HepG2 (cell line): ENCODE data around the gene STPG4. TPM values are rescaled to one million over a fixed set of nuclear protein-coding genes. Genes with fewer than 3 reads are reported as not detected.
A peak's percentile ranks its signal among the peaks of the same experiment; 100 is the strongest.

Experiments
- AHDC1 ChIP-seq: sonication (generic); formaldehyde crosslinking; IDR thresholded peaks from 2 replicates; pipeline ENCODE4 v1.5.1; 2020; ENCODE audit warnings: mild to moderate bottlenecking, missing genetic modification reagents, borderline replicate concordance
- CREB3 ChIP-seq: sonication (generic); formaldehyde crosslinking; IDR thresholded peaks from 2 replicates; pipeline ENCODE4 v1.5.0; 2020; ENCODE audit warnings: missing genetic modification reagents
- FOXJ3 ChIP-seq: sonication (generic); formaldehyde crosslinking; IDR thresholded peaks from 2 replicates; pipeline ENCODE4 v1.4.0; 2020; ENCODE audit warnings: missing genetic modification reagents, mild to moderate bottlenecking, borderline replicate concordance
- GMEB2 ChIP-seq: IDR thresholded peaks from 2 replicates; pipeline ENCODE4 v1.6.1; 2016; ENCODE audit warnings: missing biosample characterization, missing genetic modification reagents, low read depth
- HNRNPL ChIP-seq: fragments of 200-400 bp; formaldehyde crosslinking; IDR thresholded peaks from 2 replicates; pipeline ENCODE4 v1.6.1; 2017; ENCODE audit warnings: mild to moderate bottlenecking, low read depth, low read length
- MEF2D ChIP-seq: sonication (generic); formaldehyde crosslinking; IDR thresholded peaks from 2 replicates; pipeline ENCODE4 v1.5.1; 2020; ENCODE audit warnings: mild to moderate bottlenecking, missing genetic modification reagents
- MTA1 ChIP-seq: sonication (generic); formaldehyde crosslinking; IDR thresholded peaks from 2 replicates; pipeline ENCODE4 v1.4.0; 2020; ENCODE audit warnings: missing genetic modification reagents, mild to moderate bottlenecking, borderline replicate concordance
- RBM22 ChIP-seq: fragments of 200-400 bp; formaldehyde crosslinking; optimal IDR thresholded peaks from 2 replicates; pipeline ENCODE3; 2017; ENCODE audit warnings: mild to moderate bottlenecking, low read length, moderate library complexity
- SMC3 ChIP-seq: IDR thresholded peaks from 2 replicates; pipeline ENCODE4 v1.6.1; 2011; ENCODE audit warnings: low read length, improper control_type of control experiment
- ZNF44 ChIP-seq: sonication (generic); formaldehyde crosslinking; IDR thresholded peaks from 2 replicates; pipeline ENCODE4 v1.5.1; 2020; ENCODE audit warnings: mild to moderate bottlenecking, missing genetic modification reagents
- ZNF616 ChIP-seq: sonication (generic); formaldehyde crosslinking; IDR thresholded peaks from 2 replicates; pipeline ENCODE4 v1.5.0; 2020; ENCODE audit warnings: low read depth, mild to moderate bottlenecking, missing genetic modification reagents
- ZNF75D ChIP-seq: sonication (generic); formaldehyde crosslinking; IDR thresholded peaks from 2 replicates; pipeline ENCODE4 v1.8.1; 2023; ENCODE audit warnings: missing genetic modification reagents, mild to moderate bottlenecking, borderline replicate concordance
- ZNF841 ChIP-seq: sonication (generic); formaldehyde crosslinking; IDR thresholded peaks from 2 replicates; pipeline ENCODE4 v1.8.1; 2023; ENCODE audit warnings: missing genetic modification reagents, borderline replicate concordance
- ZUFSP ChIP-seq: sonication (generic); formaldehyde crosslinking; IDR thresholded peaks from 2 replicates; pipeline ENCODE4 v1.9.0; 2021; ENCODE audit warnings: missing genetic modification reagents, mild to moderate bottlenecking, borderline replicate concordance
- polyA plus RNA-seq, 8 experiments: library from polyadenylated mRNA; depleted of rRNA in 3 of 8; stranded (reverse) in 7 of 8; unstranded in 1 of 8; fragments of >200 nt; fragmentation: Illumina TruSeq in 4 of 8; extraction: Trizol in 4 of 8; gene quantifications; 2 replicates each; pipeline versions ENCODE4 v1.2.1 to v1.2.3, GENCODE V29; 2011 to 2016; ENCODE audit warnings: low read depth in 4 of 8, missing spikeins in 1 of 8, mixed read lengths in 1 of 8; ENCODE audit not compliant: insufficient read depth in 1 of 8
- total RNA-seq, 5 experiments: library from RNA; depleted of rRNA; stranded (reverse); fragments of >200 nt; fragmentation: Illumina TruSeq; extraction: Trizol; gene quantifications; 2 replicates each; pipeline ENCODE4 v1.2.3, GENCODE V29; 2016; ENCODE audit warnings: low read depth in 1 of 5

STPG4 gene
- total and polyA plus RNA-seq, 2 of the 13 experiments (the other 11 are each of a cell fraction or from before 2014, with no cell fraction given): 0.11 to 0.15 TPM

- TF ChIP-seq ZUFSP (CRISPR knock-in tag) (no peak), MEF2D (CRISPR knock-in tag) (peak; percentile 59; the same call in 1 of the 2 replicates), AHDC1 (peak; percentile 47), ZNF616 (CRISPR knock-in tag) (no peak), GMEB2 (CRISPR knock-in tag) (no peak), SMC3 (no peak), MTA1 (CRISPR knock-in tag) (peak; percentile 84; the same call in 1 of the 2 replicates), FOXJ3 (CRISPR knock-in tag) (peak; percentile 78; the same call in 1 of the 2 replicates), HNRNPL (peak; percentile 83; the same call in 1 of the 2 replicates), RBM22 (no peak), ZNF75D (CRISPR knock-in tag) (no peak), ZNF44 (CRISPR knock-in tag) (no peak), ZNF841 (CRISPR knock-in tag) (no peak), CREB3 (no peak)
Observed at GRCh38 chr2:47070920-47071824, 83.9 kb downstream of the STPG4 start (continued).
